ENCODE data around the gene SOHLH2. TPM values are rescaled to one million over a fixed set of nuclear protein-coding genes. Genes with fewer than 3 reads are reported as not detected.

Gene SOHLH2
- total RNA-seq, 1 donor from 2014 or later: 1.0 TPM

DNA sequence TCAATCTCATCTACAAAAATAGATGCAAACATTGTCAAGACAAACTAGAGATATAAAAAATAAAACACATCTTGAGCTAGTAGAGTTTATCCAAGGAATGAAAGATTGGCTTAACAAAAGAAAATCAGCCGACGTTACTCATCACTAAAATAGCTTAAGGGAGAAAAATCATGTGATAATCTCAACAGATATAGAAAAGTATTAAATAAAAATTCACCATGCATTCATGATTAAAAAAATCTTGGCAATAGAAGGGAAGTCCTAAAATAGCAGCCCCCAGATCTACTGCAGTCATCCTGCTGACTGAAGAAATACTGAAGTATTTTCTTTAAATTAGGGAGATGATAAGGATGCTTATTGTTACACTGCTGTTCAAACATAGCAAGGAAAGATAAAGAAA is 70.6 kb downstream of the SOHLH2 start:
- intact Hi-C loops (cut with DNase I): no loop called here

GRCh38 chr13:36142735-36143134 is 71.6 kb downstream of the SOHLH2 start:
- intact Hi-C loops (cut with DNase I): no loop called here
- DNase-seq (ENCODE audit: low spot score): no peak

More for the DNA sequence above, 70.6 kb downstream of the SOHLH2 start:
- DNase-seq (ENCODE audit: low spot score): no peak

DNA sequence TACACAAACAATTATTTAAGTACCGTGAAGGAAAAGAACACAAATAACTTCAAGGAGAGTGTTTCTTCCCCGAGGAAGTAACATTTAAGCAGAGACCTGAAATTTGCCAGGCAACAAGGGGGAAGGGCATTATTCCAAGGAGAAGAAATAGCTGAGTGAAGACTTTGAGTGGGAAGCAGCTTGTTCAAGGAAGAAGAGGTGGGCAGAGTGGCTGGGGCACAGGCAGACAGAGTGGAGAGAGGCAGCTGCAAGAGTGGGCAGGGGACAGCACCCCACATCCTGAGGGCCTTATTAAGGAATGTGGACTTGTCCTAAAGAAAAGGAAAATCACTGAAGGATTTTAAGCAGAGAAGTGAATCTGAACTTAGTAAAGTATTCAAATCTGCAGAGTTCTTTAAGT is 78.5 kb downstream of the SOHLH2 start:
- intact Hi-C loops (cut with DNase I): loop anchor here (10.0 kb wide), 1 partner anchor 139 kb away; no protein-coding TSS in a partner anchor

DNA sequence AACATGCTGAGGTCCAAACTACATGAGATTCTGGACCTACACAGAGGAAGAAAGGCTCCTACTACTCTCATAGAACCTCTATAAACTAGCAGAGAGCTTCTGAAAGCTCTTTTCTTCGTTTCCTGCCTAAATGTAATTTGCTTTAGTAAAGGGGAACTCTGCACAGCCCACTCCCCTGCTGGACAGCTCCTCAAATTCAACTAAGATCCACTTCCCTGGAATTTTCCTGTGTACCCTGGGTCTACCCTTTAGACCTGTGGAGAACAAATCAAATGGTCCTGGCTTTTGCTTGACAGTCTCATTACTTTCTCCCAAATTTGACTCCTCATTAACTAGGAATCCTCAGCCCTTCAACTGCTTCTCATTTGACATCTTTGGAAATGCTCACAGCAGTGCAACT is 79.7 kb downstream of the SOHLH2 start:
- intact Hi-C loops (cut with DNase I): loop anchor here (5.0 to 10.0 kb wide), 2 partner anchors 140 to 157 kb away; no protein-coding TSS in a partner anchor
- no peak for DNase-seq (ENCODE audit: low spot score)

More for the DNA sequence above, 78.5 kb downstream of the SOHLH2 start:
- no peak for DNase-seq (ENCODE audit: low spot score)

DNA sequence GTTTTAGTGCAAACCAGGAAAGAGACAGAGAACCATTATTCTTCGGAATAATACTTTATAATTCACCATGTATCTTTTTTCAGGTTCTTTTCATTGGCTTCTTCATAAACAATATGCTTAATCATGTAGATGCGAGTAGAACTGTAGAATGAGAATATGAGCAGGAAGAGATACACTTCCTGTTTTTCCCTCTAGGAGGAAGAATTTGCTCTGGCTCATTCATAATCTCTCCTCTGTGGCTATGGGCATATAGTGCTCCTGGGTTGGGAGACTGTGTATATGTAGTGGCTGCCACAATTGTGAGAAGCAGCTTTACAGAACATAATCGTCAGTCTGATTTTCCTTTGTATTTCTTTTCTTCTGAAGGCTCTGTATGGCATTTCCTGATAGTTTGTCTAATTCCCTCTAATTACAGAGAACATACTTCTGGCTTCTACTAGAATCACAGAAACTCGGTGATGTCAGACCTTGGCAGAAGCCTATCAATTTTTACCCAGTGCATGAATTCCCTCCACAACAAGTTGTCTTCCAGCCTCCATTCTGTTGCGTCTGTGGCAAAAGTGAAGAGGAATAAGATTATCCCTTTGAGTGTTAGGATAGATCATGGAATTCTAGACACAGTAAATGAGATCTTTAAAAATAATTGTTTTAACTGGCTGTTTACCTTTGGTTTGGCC is 80.3 kb downstream of the SOHLH2 start:
- DNase-seq (ENCODE audit: low spot score): no peak
- intact Hi-C loops (cut with DNase I): loop anchor here (5.0 to 10.0 kb wide), 2 partner anchors 141 to 157 kb away; no protein-coding TSS in a partner anchor

DNA sequence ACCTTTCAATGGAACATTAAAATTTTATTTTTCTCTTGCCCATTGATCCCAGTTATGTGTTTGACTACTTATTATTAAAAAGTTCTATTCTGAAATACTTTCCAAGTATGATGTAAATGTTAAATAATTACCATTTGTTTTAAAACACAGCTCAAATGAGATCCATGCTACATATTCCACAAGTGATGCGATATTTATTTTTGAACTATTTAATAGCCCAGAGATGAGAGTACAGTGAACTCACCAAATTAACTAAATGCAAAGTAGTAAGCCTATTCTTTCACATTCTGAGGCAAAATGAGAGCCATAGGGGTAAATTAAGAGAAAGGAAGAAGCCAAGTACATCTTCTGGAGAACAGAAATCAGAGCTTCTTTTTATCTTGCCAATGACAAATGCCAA is 82.0 kb downstream of the SOHLH2 start:
- intact Hi-C loops (cut with DNase I): loop anchor here (5.0 to 10.0 kb wide), 2 partner anchors 142 to 155 kb away; no protein-coding TSS in a partner anchor
- no peak for DNase-seq (ENCODE audit: low spot score)

GRCh38 chr13:36131931-36132297 is 82.4 kb downstream of the SOHLH2 start:
- peak; percentile 77 for DNase-seq (ENCODE audit: low spot score)
- intact Hi-C loops (cut with DNase I): loop anchor here (5.0 to 10.0 kb wide), 2 partner anchors 143 to 155 kb away; no protein-coding TSS in a partner anchor

DNA sequence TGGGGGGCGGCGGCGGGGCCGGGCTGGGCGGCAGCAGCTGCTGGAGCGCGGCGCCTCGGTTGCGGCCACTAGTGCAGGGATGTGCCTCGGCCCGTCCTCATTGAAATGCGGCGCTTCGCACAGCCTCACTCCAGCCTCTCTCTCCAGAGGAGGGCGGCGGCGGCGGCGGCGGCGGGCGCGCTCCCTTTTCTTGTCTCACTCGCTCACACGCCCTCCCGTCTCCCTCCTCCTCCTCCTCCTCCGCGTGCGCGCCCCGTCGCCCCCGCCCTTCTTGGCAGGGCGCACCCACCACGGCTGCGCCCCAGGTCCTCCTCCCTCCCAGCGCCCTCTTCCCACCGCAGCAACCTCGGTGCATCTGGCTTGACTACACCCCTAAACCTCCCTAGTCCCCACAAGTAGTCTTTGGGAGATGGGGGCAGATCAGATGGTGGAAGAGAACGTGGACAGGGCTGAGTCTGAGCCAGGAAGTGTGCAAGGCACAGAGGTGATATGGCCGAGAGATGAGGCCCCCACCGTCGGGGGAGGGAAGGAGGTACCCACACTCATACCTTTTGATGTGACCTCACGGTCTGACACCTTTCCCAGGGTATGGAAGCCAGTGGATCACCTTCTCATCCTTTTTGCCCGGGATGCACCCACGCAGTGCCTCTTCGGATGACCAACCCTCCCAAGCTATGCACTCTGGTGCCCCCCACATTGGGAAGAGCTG is 83.0 kb downstream of the SOHLH2 start, which contains the start of gene DCLK1:
Gene DCLK1 (minus strand): TSS at position 161 of the 709 bp plus-strand sequence.
- intact Hi-C loops (cut with DNase I): loop anchor here (5.0 to 10.0 kb wide), 2 partner anchors 143 to 154 kb away; no protein-coding TSS in a partner anchor
- DNase-seq (ENCODE audit: low spot score): no peak

DNA sequence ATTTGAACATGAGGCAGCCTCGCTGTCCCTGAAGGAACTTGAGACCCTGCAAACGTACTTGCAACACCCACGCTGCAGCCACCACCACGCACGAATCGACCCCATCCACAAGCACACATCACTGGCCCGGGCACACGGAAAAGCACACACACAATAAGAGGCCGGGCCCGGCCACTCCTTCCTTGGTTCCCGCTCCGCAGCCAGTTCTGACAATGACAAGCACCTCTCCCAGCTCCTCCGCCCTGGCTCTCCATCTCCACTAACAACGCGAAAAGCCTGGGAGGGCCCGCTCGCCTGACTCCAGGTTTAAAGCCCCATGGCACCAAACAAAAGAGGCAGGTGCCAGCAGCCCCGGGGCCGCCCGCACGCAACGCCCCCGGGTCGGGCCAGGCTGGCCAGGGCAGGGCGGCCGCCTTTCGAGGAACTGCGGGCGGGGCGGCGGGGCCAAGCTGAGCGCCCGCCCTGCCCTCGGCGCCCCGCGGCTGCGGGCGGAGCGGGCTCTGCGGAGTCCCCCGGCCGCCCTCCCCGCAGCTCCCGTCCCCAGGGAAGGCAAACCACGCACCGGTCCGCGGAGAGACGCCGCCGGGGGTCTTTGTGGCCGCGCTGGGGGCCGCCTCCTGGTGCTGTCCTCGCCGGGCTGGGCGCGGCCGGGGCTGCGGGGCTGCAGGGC is 83.7 kb downstream of the SOHLH2 start:
- intact Hi-C loops (cut with DNase I): loop anchor here (5.0 to 10.0 kb wide), 2 partner anchors 144 to 153 kb away; no protein-coding TSS in a partner anchor
- DNase-seq (ENCODE audit: low spot score): no peak

DNA sequence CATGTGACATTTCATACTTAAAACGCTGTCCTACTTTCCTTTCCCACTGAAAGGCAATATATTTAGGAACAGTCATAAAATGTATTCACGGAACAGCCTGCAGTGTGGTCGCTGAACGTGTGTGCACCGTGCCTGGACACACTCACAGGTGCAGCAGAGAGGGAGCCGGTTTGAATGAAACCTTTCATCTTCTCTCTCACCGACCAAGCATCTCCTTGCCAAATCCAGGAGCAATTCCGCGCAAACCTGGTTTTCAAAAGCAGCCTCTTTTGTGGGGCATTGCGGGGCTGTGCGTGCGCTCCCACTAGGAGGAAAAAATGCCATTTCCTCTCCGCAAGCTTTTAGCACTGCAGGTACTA is 84.2 kb downstream of the SOHLH2 start:
- DNase-seq (ENCODE audit: low spot score): no peak
- intact Hi-C loops (cut with DNase I): loop anchor here (5.0 to 10.0 kb wide), 2 partner anchors 145 to 153 kb away; no protein-coding TSS in a partner anchor

DNA sequence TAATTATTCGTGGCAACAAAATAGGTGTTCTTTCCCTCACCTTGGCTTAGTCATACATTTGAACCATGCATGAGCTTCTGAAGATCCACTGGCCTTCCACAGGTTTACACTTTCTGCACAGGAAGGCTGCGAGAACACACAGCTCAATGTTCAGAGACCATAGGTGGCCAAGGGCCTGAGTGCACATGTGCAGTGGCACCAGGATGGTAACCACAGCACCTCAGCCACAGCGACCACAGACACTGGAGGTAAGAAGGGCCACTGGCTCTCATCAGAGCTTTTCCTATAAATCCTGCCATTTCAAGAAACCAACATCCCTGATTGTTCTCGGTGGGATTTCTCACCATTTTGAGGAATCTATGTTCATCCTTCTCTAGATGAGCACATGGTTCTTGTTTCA is 84.8 kb downstream of the SOHLH2 start:
- no peak for DNase-seq (ENCODE audit: low spot score)
- intact Hi-C loops (cut with DNase I): no loop called here

DNA sequence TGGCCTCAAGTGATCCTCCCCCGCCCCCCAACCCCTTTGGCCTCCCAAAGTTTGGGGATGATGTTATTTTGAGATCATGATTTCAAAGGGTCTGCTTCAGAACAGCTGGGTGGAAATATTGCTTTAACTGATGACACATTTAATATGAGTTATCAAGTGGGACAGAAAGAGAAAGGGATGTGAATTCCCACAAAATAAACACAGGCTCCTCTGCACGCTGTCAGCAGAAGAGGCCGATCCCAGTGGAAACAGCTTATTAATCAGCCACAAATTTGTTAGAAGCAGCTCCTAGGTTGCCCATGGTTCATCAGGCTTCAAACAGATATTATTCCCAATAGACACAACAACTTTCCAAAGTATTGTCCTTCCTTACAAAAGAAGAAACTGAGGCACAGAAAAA is 87.9 kb downstream of the SOHLH2 start:
- intact Hi-C loops (cut with DNase I): no loop called here
- no peak for DNase-seq (ENCODE audit: low spot score)

- intact Hi-C loops (cut with DNase I): no loop called here
- DNase-seq (ENCODE audit: low spot score): no peak
These were observed 88.5 kb downstream of the SOHLH2 start for GRCh38 chr13:36125841-36126240.

DNA sequence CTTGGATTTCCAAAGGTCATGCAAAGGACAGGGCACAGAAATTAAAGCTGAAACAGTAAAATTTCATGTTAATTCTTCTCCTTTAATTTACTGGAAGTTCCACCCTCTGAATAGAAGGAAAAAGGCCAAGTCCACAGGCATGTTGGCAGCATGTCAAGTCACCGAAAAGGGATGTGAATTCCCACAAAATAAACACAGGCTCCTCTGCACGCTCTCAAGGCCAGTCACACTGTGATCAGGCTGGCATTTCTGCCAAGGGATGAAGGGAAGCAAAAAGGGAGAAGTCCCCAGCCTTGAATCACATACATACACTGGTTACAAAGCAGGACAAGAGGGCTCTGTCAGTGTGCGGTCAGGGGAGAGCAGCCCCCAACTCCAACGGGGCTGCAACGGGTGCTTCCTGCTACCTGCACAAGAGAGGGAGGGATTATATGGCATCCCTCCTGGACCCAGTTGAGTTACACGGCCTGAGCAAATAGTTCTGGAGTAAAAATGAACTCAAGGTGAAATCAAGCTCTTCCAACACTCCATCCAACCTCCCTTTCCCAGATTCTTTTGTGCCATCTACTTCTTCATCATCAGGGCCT is 90.0 kb downstream of the SOHLH2 start:
- DNase-seq (ENCODE audit: low spot score): no peak
- intact Hi-C loops (cut with DNase I): no loop called here

Other genes starting within 250 kb of the SOHLH2 start
- gene DCLK1, start 83.2 kb downstream of the SOHLH2 start, total RNA-seq: 13.8 TPM
- gene CCDC169, start 83.3 kb upstream of the SOHLH2 start, total RNA-seq: 2.2 TPM
- gene SPART, start 131.8 kb upstream of the SOHLH2 start, total RNA-seq: 36.8 TPM
- gene CCNA1, start 217.9 kb upstream of the SOHLH2 start, total RNA-seq: 2.0 TPM